Nephron (organoid): ENCODE data around the gene RAB40B.
A peak's percentile ranks its signal among the peaks of the same experiment; 100 is the strongest.

Experiments used
- H3K27ac Mint-ChIP-seq, 3 experiments: 2 replicates each; pipeline ENCODE4 v1.8.0; 2020; ENCODE audit warnings: mixed read lengths in 3 of 3, mild to moderate bottlenecking in 2 of 3, moderate library complexity in 1 of 3
- H3K27me3 Mint-ChIP-seq: 2 replicates; pipeline ENCODE4 v1.8.0; 2021; ENCODE audit warnings: low read depth, mild to moderate bottlenecking, moderate library complexity, mixed read lengths
- H3K36me3 Mint-ChIP-seq: 2 replicates; pipeline ENCODE4 v1.8.0; 2020; ENCODE audit warnings: low read depth, mixed read lengths
- H3K4me1 Mint-ChIP-seq: 2 replicates; pipeline ENCODE4 v1.8.0; 2020; ENCODE audit warnings: mixed read lengths
- H3K4me3 Mint-ChIP-seq, 3 experiments: 2 replicates each; pipeline ENCODE4 v1.8.0; 2020; ENCODE audit warnings: mild to moderate bottlenecking in 3 of 3, mixed read lengths in 3 of 3, moderate library complexity in 2 of 3
- H3K9me3 Mint-ChIP-seq: 2 replicates; pipeline ENCODE4 v1.8.0; 2020; ENCODE audit warnings: mixed read lengths
- TF ChIP-seq, protein P1 (sequence below), 3 experiments: fragments of 200-600 bp; sonication (generic); IDR thresholded peaks; one replicate each; pipeline ENCODE4 v1.5.0; 2021; ENCODE audit warnings: antibody characterized with exemption in 3 of 3; ENCODE audit not compliant: unreplicated experiment in 3 of 3

The RAB40B gene

GRCh38 chr17:82694647-82695046 is 3.9 kb downstream of the RAB40B start:
- Mint-ChIP-seq H3K4me3 (peak overlapping the region; percentile 25 to 74 (median 68)), H3K27ac (no peak overlapping the region), H3K36me3 (peaks cover 27% of the 10 kb centered on the region), H3K4me1 (peaks cover 11% of the 10 kb centered on the region), H3K27me3 (peaks cover 4% of the 10 kb centered on the region), H3K9me3 (peaks cover 17% of the 10 kb centered on the region)
- TF ChIP-seq, protein P1, sequence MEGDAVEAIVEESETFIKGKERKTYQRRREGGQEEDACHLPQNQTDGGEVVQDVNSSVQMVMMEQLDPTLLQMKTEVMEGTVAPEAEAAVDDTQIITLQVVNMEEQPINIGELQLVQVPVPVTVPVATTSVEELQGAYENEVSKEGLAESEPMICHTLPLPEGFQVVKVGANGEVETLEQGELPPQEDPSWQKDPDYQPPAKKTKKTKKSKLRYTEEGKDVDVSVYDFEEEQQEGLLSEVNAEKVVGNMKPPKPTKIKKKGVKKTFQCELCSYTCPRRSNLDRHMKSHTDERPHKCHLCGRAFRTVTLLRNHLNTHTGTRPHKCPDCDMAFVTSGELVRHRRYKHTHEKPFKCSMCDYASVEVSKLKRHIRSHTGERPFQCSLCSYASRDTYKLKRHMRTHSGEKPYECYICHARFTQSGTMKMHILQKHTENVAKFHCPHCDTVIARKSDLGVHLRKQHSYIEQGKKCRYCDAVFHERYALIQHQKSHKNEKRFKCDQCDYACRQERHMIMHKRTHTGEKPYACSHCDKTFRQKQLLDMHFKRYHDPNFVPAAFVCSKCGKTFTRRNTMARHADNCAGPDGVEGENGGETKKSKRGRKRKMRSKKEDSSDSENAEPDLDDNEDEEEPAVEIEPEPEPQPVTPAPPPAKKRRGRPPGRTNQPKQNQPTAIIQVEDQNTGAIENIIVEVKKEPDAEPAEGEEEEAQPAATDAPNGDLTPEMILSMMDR (IDR thresholded peaks at IDR 0.05; ENCODE audit: unreplicated experiment in 3 of 3), result no peak

DNA sequence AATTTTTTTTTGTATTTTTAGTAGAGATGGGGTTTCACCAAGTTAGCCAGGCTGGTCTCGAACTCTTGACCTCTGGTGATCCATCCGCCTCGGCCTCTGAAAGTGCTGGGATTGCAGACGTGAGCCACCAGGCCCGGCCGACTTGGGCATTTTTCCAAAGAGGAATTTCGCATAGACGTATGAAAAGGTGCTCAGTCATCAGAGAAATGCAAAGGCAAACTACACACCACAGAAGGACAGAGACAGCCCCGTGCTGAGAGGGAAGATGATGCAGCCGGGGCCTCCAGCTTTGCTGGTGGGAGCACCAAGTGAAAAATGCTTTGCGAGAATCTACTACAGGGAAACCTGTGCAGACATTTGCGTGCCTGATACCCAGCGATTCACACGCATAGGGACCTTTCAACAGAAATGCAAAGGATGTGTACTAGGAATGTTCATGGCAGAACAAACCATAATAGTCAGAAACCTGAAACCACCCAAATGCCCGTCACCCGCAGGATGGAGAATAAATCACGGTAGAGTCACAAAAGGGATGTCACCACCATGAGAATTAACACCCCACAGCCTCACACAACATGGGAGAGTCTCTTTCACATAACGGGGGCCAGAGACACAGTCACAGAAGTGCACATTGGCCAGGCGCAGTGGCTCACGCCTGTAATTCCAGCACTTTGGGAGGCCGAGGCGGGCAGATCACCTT is 5.2 kb downstream of the RAB40B start:
- Mint-ChIP-seq H3K9me3 (peaks cover 17% of the 10 kb centered on the region), H3K36me3 (peaks cover 27% of the 10 kb centered on the region), H3K27ac (no peak overlapping the region), H3K27me3 (peaks cover 4% of the 10 kb centered on the region), H3K4me1 (peaks cover 6% of the 10 kb centered on the region), H3K4me3 (peak overlapping the region; percentile 22 to 72 (median 61))
- TF ChIP-seq, protein P1 (IDR thresholded peaks at IDR 0.05; ENCODE audit: unreplicated experiment in 3 of 3), result no peak

GRCh38 chr17:82692268-82692667 is 6.2 kb downstream of the RAB40B start:
- TF ChIP-seq, protein P1 (IDR thresholded peaks at IDR 0.05; ENCODE audit: unreplicated experiment in 3 of 3), result no peak
- Mint-ChIP-seq H3K27me3 (peaks cover 3% of the 10 kb centered on the region), H3K9me3 (peaks cover 17% of the 10 kb centered on the region), H3K4me3 (no peak overlapping the region), H3K27ac (peak overlapping the region in 1 of 3 experiments; percentile 42), H3K36me3 (peaks cover 27% of the 10 kb centered on the region), H3K4me1 (peaks cover 8% of the 10 kb centered on the region)

DNA sequence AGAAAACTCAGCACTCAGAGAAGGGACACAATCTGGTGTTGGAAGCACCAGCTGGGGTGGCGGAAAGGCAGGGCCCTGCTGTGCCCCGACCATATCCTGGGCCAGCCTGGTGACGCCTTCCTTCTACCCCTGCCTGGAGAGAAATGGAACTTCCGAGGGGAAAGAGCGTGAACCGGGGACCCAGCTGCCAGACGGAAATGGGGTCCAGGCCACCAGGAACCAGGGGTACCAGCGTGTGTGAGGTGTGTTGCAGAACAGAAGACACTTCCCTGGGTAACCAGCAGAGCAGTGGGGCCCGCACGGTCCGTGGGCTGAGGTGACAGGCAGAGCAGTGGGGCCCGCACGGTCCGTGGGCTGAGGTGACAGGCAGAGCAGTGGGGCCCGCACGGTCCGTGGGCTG is 6.8 kb downstream of the RAB40B start:
- Mint-ChIP-seq H3K4me1 (peaks cover 14% of the 10 kb centered on the region), H3K9me3 (peaks cover 17% of the 10 kb centered on the region), H3K36me3 (peaks cover 26% of the 10 kb centered on the region), H3K27ac (no peak overlapping the region), H3K27me3 (no peaks in the 10 kb centered on the region), H3K4me3 (no peak overlapping the region)
- TF ChIP-seq, protein P1 (IDR thresholded peaks at IDR 0.05; ENCODE audit: unreplicated experiment in 3 of 3), result no peak

GRCh38 chr17:82690786-82691489 is 7.6 kb downstream of the RAB40B start:
- Mint-ChIP-seq H3K27ac (no peak overlapping the region), H3K4me3 (no peak overlapping the region), H3K27me3 (no peaks in the 10 kb centered on the region), H3K4me1 (peaks cover 14% of the 10 kb centered on the region), H3K36me3 (peaks cover 18% of the 10 kb centered on the region), H3K9me3 (peaks cover 13% of the 10 kb centered on the region)
- TF ChIP-seq, protein P1 (IDR thresholded peaks at IDR 0.05; ENCODE audit: unreplicated experiment in 3 of 3), result no peak
